ENCODE results near the gene OR52W1.
"Not testable (repeated sequence)": the region's sequence is repeated elsewhere in the genome, so short reads cannot be mapped to it uniquely, and the experiment has no call there.

OR52W1 gene

DNA sequence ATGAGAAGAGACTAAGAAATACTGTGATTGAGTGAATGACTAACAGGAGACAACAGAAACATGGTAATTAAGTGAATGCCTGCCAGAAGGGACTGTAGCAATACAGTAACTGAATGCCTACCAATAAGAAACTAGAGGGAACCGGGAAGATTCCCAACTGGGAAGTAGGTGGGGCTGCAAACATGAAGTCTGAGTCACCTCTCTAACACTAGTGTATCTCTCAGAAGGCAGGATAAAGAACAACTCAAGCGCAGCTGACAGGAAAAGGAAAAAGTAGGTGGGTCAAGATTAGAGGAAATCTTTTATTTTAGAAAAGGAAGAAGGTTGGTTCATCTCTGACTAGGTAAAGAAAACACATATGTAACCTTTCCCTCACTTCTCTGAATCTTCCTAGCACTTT lies 20.3 kb downstream of the OR52W1 start:
- no peak for DNase-seq

DNA sequence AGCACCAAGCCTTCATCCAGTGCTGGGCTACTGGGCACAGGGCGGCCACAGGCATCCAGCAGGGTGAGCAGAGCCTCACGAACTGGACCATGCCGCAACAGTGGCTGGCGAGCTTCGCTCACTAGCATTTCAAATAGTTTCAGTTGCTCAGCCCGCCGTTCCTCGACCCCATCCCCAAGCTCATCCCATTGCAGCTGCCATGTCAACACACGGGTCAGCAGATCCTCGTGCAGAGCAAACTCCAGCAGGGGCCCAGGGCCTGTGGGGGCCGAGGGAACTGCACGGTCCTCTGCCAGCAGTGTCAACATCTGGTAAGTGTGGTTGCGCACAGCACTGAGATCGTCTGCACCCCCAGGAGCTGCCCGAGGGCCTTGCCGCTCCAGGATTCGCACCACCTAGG lies 24.8 kb downstream of the OR52W1 start:
- no peak for DNase-seq

DNA sequence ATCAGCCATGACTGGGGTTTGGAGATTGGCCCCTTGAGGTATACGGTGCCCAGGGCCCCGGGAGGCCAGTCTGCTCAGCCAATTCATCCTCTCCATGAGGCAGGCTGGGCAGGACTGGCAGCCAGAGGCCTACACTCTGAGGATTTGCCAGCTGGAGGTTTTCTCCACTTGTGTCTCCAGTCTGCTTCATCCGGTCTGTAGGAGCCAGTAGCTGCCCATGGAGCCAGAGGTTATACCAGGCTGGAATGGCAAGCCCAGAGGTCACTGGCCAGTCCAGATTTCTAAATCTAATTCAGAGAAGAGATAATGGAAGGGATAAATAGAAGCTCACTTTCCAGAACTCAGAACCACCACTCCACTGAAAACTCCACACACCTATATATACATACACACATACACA lies 25.4 kb downstream of the OR52W1 start:
- DNase-seq = no peak

DNA sequence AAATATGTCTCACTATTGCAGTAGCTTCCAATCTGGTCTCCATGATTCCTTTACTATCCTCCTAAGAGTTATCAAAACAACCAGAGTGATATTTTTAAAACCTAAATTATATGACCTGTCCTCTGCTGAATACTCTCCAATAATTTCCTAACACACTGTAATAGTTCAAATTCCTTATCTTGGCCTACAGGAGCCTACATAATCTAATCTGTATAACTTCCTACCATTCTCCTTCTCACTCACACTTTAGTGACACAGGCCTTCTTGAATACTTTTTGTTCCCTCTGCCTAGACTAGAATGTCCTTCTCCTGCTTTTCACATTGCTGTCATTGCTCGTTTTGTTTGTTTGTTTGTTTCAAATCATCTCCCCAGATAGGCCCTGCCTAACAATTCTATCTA lies 26.0 kb downstream of the OR52W1 start:
- DNase-seq = no peak

DNA sequence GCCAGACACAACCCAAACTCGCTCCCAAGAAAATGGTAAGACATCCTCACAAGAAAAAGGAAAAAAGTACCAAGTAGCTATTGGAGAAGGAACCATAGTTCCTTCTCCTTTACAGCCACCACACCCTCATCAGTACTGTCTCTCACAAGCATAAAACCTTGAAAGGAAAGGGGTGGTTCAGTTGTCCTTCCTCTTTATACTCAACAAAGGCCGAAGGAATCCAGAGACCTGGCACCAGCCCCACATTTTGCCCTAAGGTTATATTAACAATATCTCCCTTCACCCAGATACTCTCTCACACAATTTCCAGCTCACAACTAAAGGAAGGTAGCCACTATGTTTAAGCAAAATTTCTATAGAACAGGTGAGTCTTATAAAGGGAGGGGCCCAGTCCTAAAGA lies 26.9 kb downstream of the OR52W1 start:
- no peak for DNase-seq

DNA sequence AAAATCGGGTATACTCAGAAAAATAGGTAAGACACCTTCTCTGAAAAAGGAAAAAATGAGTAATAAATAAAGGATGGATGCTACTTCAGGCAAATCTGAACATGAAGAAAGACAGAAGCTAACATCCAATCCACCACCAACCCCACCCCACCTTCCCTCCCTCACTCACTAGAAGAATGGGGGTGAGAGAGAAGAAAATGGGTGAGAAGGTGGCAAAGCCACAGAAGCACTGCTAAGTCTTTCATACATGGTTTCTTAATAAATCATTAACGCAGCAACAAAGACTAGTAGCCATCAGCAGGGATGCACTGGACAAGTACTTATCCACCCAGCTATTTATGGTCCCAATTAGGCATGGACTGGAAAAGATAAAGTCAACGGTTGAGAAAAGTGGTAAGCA lies 29.5 kb downstream of the OR52W1 start:
- no peak for DNase-seq

DNA sequence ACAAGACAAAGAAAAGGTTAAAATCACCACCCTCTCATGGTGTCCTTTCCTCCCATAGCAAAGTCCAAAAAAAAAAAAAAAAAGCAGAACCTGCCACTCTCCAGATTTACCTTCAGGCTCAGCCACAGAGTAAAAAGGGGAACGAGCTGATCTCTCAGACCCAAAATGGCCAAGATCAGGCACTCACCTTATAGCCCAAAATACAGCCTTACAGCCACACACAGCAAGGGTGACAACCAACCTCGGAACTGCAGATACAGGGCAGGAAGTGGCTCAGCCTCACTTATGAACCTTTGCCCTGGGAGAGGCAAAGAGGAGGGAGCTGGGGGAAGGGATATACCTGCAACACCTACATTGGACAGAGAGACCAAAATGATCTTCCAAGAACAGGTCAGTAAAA lies 30.9 kb downstream of the OR52W1 start:
- no peak for DNase-seq

DNA sequence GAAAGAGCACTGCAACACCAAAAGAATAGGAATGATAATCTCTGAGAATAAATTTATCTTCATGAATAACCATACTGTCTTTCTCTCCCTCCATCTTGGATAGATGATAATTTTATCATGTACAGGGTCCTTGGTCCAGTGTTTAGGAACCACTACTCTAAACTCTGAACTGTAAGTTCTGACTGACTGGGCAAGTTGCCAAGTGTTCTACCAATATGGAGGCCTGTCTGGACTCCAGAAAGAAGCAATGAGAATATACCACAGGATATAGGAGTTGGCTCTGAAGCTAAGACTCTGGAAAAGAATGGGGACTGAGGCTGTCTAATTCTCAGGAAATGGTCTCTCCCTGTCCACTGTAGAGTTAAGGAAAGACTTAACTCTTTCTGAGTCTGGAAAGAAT lies 33.9 kb downstream of the OR52W1 start:
- DNase-seq = no peak

DNA sequence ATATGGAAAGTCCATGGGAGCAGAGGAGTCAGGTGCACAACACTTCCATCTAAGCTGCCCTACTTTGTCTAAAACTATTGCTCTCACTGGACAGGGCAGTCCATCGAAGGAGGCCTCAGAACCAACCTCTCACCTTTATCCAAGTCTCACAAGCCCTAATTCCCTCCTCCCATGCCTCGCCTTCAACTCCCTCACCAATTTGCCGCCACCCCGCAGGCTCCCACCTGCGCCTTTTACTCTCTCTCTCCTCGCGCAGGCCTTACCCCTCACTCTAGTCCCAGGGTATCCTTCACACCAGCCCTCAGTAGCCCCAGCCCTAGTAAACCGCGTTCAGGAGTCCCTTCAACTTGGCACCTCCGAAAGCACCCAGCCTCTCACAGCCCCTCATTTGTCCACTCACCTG lies 35.0 kb downstream of the OR52W1 start:
- no peak for DNase-seq

DNA sequence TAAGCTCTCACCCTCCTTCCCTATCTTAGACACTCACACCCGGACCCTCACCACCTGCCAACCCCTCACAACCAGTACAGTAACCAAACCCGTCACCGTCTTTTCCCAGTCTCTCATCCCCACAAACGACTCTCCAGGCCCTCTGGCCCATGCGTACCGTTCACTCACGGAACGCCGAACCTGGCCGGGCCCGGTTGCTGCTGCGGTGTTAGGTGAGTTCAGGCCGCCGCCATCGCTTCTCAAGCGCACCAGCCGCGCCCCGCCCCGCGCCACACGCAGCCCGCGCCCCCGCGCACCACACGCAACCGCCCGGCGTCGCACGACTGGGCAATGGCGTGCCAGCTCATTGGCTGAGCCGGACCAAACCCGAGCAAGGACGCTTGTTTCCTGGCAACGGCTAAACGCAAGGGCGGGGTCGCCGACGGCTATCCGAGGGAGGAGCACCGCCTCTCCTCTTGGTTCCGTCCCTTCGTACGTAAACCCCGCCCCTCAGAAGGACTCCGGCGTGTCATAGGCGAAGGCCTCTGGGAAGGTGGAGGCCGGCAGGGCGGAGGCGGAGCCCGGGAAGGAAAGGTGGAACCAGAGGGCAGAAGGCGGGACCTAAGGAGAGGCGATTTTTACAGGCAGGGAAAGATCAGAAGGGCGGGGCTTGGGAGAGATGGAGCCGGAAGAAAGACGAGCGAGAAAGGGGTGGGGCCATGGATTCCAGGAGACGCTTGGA lies 35.5 kb downstream of the OR52W1 start, which contains the start of gene FHIP1B:
Gene FHIP1B, minus strand, starts transcription at position 250 of the 721 bp plus-strand sequence. CDS start 10,120 bp downstream, outside the sequence.
- DNase-seq = peak; percentile 94 to 99 (median 96)

DNA sequence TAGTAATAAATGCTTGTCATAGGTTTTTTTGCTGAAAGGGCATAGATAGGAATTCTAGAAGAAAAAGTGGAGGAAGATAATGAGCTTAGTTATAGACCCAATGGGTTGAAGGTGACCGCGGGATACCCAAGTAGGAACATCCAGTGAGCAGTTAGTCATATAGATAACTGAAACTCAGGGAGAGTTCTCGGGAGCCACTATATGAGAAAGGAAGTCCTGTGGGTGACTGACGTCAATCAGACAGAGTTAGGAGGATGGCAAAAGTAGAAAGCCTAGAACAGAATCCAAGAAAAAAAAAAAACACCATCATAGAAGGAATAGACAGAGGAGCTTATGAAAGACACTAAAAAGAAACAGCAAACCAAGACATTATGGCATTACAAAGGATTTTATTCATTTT lies 38.2 kb downstream of the OR52W1 start:
- no peak for DNase-seq

DNA sequence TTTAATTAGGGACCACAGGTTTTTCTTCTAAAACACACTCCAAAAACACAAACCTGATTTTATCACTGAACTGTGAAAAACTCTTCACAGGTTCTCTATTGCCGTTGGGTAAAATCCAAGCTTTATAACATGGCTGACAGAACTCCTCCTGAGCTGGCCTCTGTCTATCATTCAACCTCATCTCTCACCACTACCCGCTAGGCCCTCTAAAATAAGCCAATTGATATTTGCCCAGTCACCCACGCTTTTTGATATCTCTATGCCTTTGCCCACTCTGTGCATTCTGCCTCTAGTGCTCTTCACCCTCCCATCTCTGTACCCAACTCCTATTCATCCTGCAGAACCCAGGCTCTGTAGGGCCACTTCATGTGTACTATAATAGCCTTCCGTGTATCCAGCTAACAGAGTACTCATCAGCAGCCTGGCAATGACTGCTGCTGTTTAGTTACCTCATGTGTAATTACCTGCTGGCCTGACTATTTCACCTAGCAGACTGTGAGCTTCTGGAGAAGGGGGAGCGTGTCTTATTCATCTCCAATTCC lies 38.8 kb downstream of the OR52W1 start:
- DNase-seq = no peak

DNA sequence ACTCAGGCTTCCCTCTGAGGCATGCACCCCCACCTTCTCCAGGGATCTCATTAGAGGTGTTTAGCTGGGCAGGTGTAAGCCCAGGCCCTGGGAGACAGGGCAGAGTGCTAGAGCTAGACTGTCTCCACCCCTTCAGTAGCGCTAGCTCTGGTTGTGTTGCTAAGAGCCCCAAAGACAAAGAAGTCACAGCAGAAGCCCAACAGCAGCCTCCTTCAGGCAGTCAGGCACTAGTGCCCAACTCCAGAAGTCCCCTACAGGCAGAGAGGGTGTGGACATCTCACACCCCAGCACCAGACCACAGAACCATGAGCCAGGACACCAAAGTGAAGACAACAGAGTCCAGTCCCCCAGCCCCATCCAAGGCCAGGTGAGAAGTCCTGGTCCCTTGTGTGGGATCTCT lies 39.9 kb downstream of the OR52W1 start, which contains the start of gene CNGA4:
Gene CNGA4, plus strand, starts transcription at position 188 of the 400 bp plus-strand sequence. Its CDS starts 118 bp downstream, at position 306.
- DNase-seq = no peak

DNA sequence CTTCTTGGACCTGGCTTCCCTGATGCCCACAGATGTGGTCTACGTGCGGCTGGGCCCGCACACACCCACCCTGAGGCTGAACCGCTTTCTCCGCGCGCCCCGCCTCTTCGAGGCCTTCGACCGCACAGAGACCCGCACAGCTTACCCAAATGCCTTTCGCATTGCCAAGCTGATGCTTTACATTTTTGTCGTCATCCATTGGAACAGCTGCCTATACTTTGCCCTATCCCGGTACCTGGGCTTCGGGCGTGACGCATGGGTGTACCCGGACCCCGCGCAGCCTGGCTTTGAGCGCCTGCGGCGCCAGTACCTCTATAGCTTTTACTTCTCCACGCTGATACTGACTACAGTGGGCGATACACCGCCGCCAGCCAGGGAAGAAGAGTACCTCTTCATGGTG lies 41.1 kb downstream of the OR52W1 start:
- DNase-seq = no peak

DNA sequence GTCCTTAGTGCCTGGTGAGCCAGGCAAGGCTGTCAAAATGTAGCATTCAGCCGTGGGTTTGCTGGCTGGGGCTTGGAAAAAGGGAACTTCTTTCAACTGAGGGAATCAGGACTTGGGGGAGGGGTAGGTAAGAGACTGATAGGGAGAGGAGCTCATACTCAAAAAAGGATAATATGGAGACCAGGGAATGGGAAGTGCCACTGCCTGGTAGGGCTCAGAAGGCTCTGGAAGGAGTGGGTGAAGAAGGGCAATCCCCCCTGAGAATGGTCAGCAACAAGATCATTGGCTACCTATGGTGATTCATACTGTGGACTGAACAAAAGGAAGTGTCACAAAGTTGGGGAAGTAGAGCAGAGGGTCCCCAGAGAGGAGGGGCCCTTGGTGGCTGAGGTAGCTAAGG lies 41.8 kb downstream of the OR52W1 start:
- no peak for DNase-seq

DNA sequence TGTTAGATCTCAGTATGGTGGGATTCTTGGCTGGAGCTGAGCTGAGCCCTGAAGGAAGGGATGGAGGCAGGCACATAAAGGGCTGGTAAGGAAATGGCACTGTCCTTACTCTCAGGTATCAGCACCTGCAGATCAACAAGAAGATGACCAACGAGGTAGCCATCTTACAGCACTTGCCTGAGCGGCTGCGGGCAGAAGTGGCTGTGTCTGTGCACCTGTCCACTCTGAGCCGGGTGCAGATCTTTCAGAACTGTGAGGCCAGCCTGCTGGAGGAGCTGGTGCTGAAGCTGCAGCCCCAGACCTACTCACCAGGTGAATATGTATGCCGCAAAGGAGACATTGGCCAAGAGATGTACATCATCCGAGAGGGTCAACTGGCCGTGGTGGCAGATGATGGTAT lies 42.3 kb downstream of the OR52W1 start:
- DNase-seq = no peak

DNA sequence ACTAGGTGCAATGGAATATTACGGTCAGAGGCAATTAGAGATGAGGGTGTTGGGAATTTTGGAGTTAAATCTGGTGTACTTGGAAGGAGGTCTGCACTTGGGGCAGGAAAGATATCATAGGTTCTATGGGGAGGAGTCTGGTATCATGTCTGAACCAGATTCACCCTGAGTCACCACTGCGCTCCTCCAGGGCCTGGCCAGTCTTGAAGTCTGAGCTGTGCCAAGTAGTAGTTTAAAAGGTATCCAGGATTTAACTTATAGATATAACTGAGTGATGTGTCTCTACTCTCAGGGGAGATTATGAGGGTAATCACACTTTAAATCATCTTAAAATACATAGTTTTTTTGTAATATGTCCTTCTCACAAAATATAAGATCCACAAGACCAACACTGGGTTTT lies 46.5 kb downstream of the OR52W1 start:
- no peak for DNase-seq

DNA sequence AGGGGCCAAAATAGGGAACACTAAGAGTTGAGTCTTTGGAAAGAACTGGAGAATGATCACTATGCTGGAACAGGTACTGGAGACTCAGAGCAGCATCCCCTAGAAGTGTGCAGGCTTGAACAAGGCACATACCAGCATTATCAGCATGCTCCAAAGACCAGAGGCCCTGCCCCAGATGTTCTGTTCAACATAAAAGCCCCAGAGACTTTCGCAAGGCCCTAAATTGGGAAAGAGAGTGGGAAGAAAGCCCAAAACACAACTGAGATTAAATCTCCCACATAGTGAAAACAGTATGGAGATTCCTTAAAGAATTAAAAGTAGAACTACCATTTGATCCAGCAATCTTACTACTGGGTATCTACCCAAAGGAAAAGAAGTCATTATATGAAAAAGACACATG lies 49.2 kb downstream of the OR52W1 start:
- DNase-seq = no peak

DNA sequence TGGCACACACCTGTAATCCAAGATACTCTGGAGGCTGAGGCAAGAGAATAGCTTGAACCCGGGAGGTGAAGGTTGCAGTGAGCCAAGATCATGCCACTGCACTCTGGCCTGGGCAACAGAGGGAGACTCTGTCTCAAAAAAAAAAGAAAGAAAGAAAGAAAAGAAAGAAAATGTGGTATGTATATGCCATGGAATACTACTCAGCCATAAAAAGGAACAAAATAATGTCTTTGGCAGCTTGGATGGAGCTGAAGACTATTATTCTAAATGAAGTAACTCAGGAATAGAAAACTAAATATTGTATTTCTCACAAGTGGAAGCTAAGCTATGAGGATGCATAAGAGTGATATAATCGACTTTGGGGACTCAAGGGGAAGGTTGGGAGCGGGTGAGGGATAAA lies 49.9 kb downstream of the OR52W1 start:
- not testable (repeated sequence) for DNase-seq

All from activated naive CD4-positive, alpha-beta T cell (primary cell).